CD8-positive, alpha-beta memory T cell (primary cell): Measurements from ENCODE around the gene CRMP1. TPM values are rescaled to one million over a fixed set of nuclear protein-coding genes. Genes with fewer than 3 reads are reported as not detected.

Source experiments
- CTCF ChIA-PET: fragments of 350-600 bp; sonication (Branson Sonifier 250); formaldehyde crosslinking; loops from one replicate; lab custom pipeline; 2021; ENCODE audit warnings: antibody characterized with exemption; lab: Charles Lee
- POLR2A ChIA-PET: fragments of 350-600 bp; sonication (Branson Sonifier 250); formaldehyde crosslinking; loops from one replicate; lab custom pipeline; 2021; ENCODE audit warnings: antibody characterized with exemption; lab: Charles Lee
- DNase-seq, 5 donors: peaks; one replicate each; pipeline versions ENCODE4 v3.0.0 to v3.0.0-alpha.2; 2020 to 2022; ENCODE audit warnings: mixed read lengths in 1 of 5
- H3K27ac ChIP-seq: one replicate; pipeline ENCODE4 v1.7.0; 2013; ENCODE audit warnings: low read depth, mild to moderate bottlenecking, low read length, moderate library complexity
- H3K27me3 ChIP-seq: 2 replicates; pipeline ENCODE4 v1.7.0; 2013; ENCODE audit warnings: low read length, mild to moderate bottlenecking; ENCODE audit not compliant: insufficient read depth, poor library complexity, severe bottlenecking
- H3K36me3 ChIP-seq: 2 replicates; pipeline ENCODE4 v1.7.0; 2013; ENCODE audit warnings: mild to moderate bottlenecking, low read length, moderate library complexity; ENCODE audit not compliant: insufficient read depth
- H3K4me1 ChIP-seq: 2 replicates; pipeline ENCODE4 v1.7.0; 2013; ENCODE audit warnings: mild to moderate bottlenecking, low read length, moderate library complexity; ENCODE audit not compliant: insufficient read depth
- H3K4me3 ChIP-seq: 2 replicates; pipeline ENCODE4 v1.7.0; 2013; ENCODE audit warnings: mild to moderate bottlenecking, low read length
- H3K9me3 ChIP-seq: 2 replicates; pipeline ENCODE4 v1.7.0; 2013; ENCODE audit warnings: mild to moderate bottlenecking, low read length
- H3K27ac Mint-ChIP-seq, 8 donors: one replicate each; pipeline ENCODE4 v1.8.0; 2020 to 2021; ENCODE audit warnings: mixed read lengths in 8 of 8, mild to moderate bottlenecking in 6 of 8, inconsistent platforms in 3 of 8, moderate library complexity in 3 of 8
- H3K27me3 Mint-ChIP-seq, 2 donors: one replicate each; pipeline ENCODE4 v1.8.0; 2020 to 2021; ENCODE audit warnings: mixed read lengths in 2 of 2, mild to moderate bottlenecking in 1 of 2, moderate library complexity in 1 of 2
- H3K36me3 Mint-ChIP-seq, 3 donors: one replicate each; pipeline ENCODE4 v1.8.0; 2020 to 2021; ENCODE audit warnings: mixed read lengths in 3 of 3, inconsistent platforms in 1 of 3, mild to moderate bottlenecking in 1 of 3
- H3K4me1 Mint-ChIP-seq, 3 donors: one replicate each; pipeline ENCODE4 v1.8.0; 2020 to 2021; ENCODE audit warnings: mixed read lengths in 3 of 3, inconsistent platforms in 1 of 3, mild to moderate bottlenecking in 1 of 3
- H3K4me3 Mint-ChIP-seq, 7 donors: one replicate each; pipeline ENCODE4 v1.8.0; 2020 to 2021; ENCODE audit warnings: mixed read lengths in 7 of 7, mild to moderate bottlenecking in 6 of 7, moderate library complexity in 4 of 7, inconsistent platforms in 2 of 7
- H3K9me3 Mint-ChIP-seq, 5 donors: one replicate each; pipeline ENCODE4 v1.8.0; 2020 to 2022; ENCODE audit warnings: mixed read lengths in 5 of 5, mild to moderate bottlenecking in 3 of 5, moderate library complexity in 2 of 5, inconsistent platforms in 1 of 5
- polyA plus RNA-seq: library from polyadenylated mRNA; unstranded; fragments of 300-500 nt; fragmentation: Illumina TruSeq; gene quantifications from one replicate; pipeline ENCODE4 v1.2.3, GENCODE V29; 2021
- total RNA-seq, 2 experiments: library from RNA; stranded (reverse); gene quantifications; one replicate each; pipeline ENCODE4 v1.2.3, GENCODE V29; 2021

CRMP1 gene
- total and polyA plus RNA-seq, 3 experiments from 2014 or later = 0.10 TPM; not detected in 2

- H3K36me3 Mint-ChIP-seq = no peaks in the 10 kb centered on the region
- POLR2A ChIA-PET = no interaction called here
These were observed 116.4 kb downstream of the CRMP1 start for GRCh38 chr4:5776510-5776909.

DNA sequence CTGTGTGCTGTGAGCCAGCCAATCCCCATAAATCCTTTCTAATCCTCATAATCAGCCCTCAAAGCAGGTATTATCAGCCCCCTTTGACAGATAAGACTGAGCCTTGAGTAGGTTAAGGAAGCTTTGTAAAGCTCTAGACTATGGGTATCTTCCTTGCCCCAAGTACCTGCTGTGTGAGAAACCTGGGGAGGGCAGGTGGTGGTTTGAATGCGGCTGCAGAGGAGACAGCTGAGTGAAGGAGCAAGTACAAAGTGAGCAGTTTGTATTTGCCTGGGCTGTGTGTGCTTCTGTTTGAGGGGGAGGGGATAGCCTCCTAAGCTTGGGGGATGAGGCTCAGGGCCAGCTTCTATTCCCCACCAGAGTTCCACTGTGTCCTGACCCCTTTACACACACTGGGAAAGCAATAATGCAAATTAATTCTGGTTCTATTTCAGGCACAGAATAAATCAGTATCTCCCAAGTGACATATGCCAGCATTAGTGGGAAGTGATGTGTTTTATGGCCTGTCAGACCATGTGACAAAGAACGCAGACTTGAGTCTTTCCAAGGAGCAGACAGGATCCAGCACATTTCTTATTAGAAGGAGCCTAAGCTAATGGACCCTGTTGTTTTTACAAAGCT lies 118.4 kb downstream of the CRMP1 start:
- H3K36me3 Mint-ChIP-seq = no peaks in the 10 kb centered on the region
- H3K36me3 ChIP-seq = no peaks in the 10 kb centered on the region
- H3K4me3 ChIP-seq = no peak overlapping the region
- H3K27ac ChIP-seq = no peak overlapping the region
- H3K27me3 Mint-ChIP-seq = peaks cover 0 to 3% of the 10 kb centered on the region in 2 donors
- H3K9me3 Mint-ChIP-seq = peaks cover 9 to 17% (median 11%) of the 10 kb centered on the region in 5 donors
- H3K4me3 Mint-ChIP-seq = no peak overlapping the region
- no peak overlapping the region for H3K27ac Mint-ChIP-seq
- no peaks in the 10 kb centered on the region for H3K4me1 ChIP-seq
- H3K4me1 Mint-ChIP-seq = no peaks in the 10 kb centered on the region
- H3K9me3 ChIP-seq = no peaks in the 10 kb centered on the region
- no peaks in the 10 kb centered on the region for H3K27me3 ChIP-seq
- ChIA-PET CTCF (no interaction called here), POLR2A (no interaction called here)
- DNase-seq = no peak

More at GRCh38 chr4:5776510-5776909, 116.4 kb downstream of the CRMP1 start:
- H3K4me1 Mint-ChIP-seq = no peaks in the 10 kb centered on the region
- no peak for DNase-seq
- no peaks in the 10 kb centered on the region for H3K27me3 Mint-ChIP-seq
- no peaks in the 10 kb centered on the region for H3K27me3 ChIP-seq
- H3K4me1 ChIP-seq = no peaks in the 10 kb centered on the region
- H3K27ac ChIP-seq = no peak overlapping the region
- CTCF ChIA-PET = no interaction called here
- no peaks in the 10 kb centered on the region for H3K9me3 ChIP-seq
- H3K4me3 ChIP-seq = no peak overlapping the region
- H3K36me3 ChIP-seq = no peaks in the 10 kb centered on the region
- H3K27ac Mint-ChIP-seq = no peak overlapping the region
- no peak overlapping the region for H3K4me3 Mint-ChIP-seq
- peaks cover 8 to 17% (median 11%) of the 10 kb centered on the region in 5 donors for H3K9me3 Mint-ChIP-seq

DNA sequence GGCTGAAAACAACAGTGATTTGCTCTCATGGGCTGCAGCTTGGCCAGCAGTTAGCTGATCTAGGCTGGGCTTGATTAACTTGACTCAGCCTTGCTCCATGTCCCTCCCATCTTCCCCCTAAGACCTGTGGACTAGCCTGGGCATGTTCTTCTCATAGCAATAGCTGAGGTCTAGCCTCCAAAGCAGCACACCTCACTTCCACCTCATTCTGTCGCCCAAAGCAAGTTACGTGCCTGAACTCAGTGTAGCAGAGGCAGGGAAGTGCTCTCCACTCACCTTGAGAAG lies 119.7 kb downstream of the CRMP1 start:
- no peaks in the 10 kb centered on the region for H3K36me3 ChIP-seq
- no peaks in the 10 kb centered on the region for H3K4me1 Mint-ChIP-seq
- ChIA-PET POLR2A (no interaction called here), CTCF (no interaction called here)
- no peaks in the 10 kb centered on the region for H3K4me1 ChIP-seq
- no peak overlapping the region for H3K4me3 Mint-ChIP-seq
- DNase-seq = no peak
- H3K27me3 Mint-ChIP-seq = peaks cover 0 to 3% of the 10 kb centered on the region in 2 donors
- H3K9me3 Mint-ChIP-seq = peaks cover 9 to 17% (median 11%) of the 10 kb centered on the region in 5 donors
- no peak overlapping the region for H3K27ac ChIP-seq
- H3K27ac Mint-ChIP-seq = no peak overlapping the region
- no peaks in the 10 kb centered on the region for H3K9me3 ChIP-seq
- no peaks in the 10 kb centered on the region for H3K36me3 Mint-ChIP-seq
- no peak overlapping the region for H3K4me3 ChIP-seq
- H3K27me3 ChIP-seq = no peaks in the 10 kb centered on the region

DNA sequence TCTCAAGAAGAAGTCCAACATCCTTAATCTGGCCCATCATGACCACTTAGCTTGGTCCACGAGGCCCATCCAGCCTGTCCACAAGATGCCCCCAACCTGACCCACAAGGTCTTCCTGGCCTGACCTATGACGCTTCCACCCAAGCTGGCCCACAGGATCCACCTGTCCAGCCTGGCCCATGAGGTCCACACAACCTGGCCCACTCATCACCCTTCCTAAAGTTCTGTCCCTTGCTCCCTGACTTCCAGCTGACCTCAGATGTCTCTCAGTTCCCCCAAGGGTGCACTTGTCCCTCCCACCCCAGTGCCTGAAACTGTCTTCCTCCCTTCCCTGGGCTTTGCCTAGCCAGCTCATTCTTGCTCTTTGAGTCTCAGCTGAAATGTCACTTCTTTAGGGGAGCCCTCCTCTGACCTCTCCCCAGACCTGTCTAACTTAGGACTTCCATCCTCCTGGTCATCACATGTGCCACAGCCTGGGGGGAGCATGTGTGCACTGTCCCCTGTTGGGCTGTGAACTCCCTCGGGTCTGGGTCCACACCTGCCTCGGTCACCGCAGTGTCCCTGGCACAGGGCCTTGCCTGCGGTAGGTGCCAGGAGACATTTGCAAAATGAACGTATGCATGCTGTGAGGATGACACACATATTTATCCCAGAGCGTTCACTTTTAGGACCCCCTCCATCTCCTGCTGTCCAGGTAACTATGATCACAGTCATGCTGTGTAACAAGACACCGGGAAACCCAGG lies 120.2 kb downstream of the CRMP1 start:
- DNase-seq = no peak
- Histone ChIP-seq H3K27ac (no peak overlapping the region), H3K27me3 (no peaks in the 10 kb centered on the region), H3K9me3 (no peaks in the 10 kb centered on the region), H3K4me1 (no peaks in the 10 kb centered on the region), H3K4me3 (no peak overlapping the region), H3K36me3 (no peaks in the 10 kb centered on the region)
- H3K4me3 Mint-ChIP-seq = no peak overlapping the region
- ChIA-PET POLR2A (no interaction called here), CTCF (no interaction called here)
- H3K9me3 Mint-ChIP-seq = peaks cover 9 to 17% (median 11%) of the 10 kb centered on the region in 5 donors
- no peaks in the 10 kb centered on the region for H3K36me3 Mint-ChIP-seq
- no peak overlapping the region for H3K27ac Mint-ChIP-seq
- peaks cover 0 to 3% of the 10 kb centered on the region in 2 donors for H3K27me3 Mint-ChIP-seq
- H3K4me1 Mint-ChIP-seq = no peaks in the 10 kb centered on the region

Other genes starting within 250 kb of the CRMP1 start
- under 1 TPM; 0.84 to 0.92 TPM for gene EVC2, start 184.5 kb downstream of the CRMP1 start, total RNA-seq
- gene EVC2, start 184.5 kb downstream of the CRMP1 start, polyA plus RNA-seq = 1.3 TPM
- 1 to 10 TPM; 1.6 to 2.3 TPM for gene EVC, start 181.9 kb downstream of the CRMP1 start, total RNA-seq
- gene EVC, start 181.9 kb downstream of the CRMP1 start, polyA plus RNA-seq = 0.02 TPM
- under 1 TPM; 0.24 to 0.37 TPM for gene C4orf50, start 125.3 kb upstream of the CRMP1 start, total RNA-seq
- gene C4orf50, start 125.3 kb upstream of the CRMP1 start, polyA plus RNA-seq = 0.08 TPM